Stimulated activated CD8-positive, alpha-beta memory T cell treated with anti-CD3 and anti-CD28 coated beads, Interleukin-7, amount 100 ng/mL, for 1 hour (primary cell): ENCODE measurements around the gene MAN2B2.
"Not testable (repeated sequence)": the region's sequence is repeated elsewhere in the genome, so short reads cannot be mapped to it uniquely, and the experiment has no call there.

Experiments
- DNase-seq, 2 donors: peaks; one replicate each; pipeline ENCODE4 v3.0.0-alpha.2; 2020; ENCODE audit warnings: low read depth in 2 of 2

MAN2B2 gene

DNA sequence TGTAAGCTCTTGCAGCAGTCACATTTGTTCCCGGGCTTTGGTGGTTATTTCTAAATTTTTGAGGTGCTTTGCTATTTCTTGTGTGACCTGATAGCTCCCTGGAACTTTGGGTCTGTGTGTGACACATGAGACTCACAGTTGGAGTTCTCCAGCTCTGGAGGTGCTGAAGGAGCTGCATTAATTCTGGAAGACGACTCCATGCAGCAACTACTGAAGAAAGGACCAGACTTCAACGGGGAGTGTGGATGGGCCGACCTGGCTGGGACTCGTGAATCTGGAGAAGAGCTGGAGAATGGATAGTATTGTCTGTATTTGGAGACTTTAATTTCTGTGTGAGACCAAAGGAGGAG, 67.0 kb downstream of the MAN2B2 start:
- no peak for DNase-seq

DNA sequence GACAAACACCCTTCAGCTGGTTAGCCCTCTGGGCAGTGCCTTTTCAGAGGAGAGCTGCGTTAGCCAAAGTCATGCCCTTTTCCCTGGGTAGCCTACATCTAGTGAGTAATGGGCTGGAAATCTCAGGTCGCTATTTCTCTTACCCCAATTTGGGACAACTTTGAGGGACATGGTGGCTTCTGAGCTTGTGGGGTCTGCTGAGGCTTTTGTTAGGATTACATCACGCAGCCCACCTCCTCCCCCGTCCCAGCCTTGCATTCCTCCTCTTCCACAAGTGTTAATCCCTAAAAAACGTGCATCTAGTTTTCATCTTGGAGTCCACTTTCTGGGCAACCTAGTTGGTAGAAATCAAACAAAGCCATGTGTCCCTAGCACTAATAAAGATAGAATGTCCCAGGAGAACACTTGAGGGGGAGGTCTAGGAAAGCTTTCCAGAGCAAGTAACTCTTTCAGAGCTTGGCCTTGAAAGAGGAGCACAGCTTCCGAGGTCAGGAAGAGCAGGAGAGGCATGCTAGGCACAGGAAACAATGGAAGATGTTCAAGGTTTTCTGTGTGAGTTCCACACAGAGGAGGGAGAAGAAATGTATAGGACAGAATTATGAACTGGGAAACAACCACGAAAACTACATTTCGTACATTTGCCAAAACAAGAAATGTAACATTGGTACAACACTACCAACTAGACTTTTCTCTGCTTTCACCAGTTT, 68.3 kb downstream of the MAN2B2 start:
- DNase-seq: no peak

DNA sequence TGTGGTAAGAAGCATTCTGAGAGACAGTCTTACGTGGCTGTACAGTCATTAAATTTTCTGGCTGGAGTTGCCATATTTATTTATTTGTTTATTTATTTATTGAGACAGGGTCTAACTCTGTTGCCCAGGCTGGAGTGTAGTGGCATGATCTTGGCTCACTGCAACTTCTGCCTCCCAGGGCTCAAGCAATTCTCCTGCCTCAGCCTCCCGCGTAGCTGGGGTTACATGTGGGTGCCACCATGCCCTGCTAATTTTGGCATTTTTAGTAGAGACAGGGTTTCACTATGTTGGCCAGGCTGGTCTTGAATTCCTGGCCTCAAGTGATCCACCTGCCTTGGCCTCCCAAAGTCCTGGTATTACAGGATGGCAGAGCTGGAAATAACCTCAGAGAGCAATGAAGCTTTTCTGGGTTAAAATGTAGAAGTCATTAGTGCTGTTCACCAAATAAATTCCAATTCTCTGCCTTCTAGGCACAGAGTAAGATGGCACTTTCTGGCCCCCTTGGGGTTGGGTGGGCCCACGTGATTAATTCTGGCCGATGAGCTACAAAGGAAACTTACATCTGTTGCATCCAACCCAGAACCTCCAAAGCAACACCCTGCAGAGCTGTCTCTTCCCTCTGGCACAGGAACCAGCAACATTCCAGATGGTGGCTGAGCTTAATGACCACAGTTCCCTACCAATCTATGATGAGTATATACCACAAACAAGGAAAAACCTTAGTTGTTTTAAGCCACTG, 70.0 kb downstream of the MAN2B2 start:
- no peak for DNase-seq

DNA sequence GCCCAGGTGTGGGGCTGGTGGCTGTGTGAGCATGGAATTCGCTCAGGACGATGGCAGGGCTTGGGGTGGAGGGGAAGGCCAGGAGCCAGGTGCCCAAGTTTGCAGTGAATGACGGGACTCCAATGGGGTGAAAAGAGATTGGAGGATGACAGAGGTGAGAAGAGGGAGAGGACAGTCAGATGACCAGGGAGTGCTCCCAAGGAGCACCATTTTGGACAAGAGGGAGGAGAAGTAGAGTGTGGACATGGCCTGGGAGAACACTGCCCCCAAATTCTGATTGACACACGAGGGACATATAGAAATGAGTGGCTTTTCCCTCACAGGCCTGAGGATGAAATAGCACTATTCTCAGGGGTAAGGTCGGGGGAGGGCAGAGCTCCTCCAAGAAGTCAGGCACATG, 72.2 kb downstream of the MAN2B2 start:
- no peak for DNase-seq

DNA sequence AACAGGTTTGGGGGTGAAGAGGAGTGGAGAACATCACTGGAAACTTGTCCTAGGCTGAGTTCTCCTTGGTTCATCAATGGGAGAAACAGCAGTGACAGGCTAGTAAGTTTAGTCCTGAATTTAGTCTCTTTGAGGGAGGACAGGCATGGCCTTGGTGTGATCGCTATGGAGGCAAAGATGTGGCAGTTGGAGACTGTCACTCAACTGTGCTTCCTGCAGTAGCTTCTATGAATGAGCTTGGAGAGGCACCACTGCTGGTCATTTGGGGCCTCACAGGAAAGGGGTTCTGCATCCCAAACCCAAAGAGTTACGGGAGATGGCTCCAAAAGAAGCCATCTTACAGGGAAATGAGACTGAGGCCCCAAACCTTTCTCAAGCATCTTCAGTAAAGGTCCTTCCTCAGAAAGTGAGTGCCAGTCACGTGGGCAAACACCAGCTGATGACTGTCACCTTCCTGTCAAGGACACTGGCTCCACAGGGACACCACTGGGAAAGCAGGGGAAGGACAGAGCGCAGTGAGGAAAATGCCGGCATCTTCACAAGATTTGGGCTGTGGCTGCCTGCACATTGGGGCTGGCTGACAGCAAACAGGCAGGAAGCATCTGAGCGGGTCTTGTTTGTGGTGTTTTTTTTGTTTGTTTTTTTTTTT, 72.7 kb downstream of the MAN2B2 start:
- no peak for DNase-seq

DNA sequence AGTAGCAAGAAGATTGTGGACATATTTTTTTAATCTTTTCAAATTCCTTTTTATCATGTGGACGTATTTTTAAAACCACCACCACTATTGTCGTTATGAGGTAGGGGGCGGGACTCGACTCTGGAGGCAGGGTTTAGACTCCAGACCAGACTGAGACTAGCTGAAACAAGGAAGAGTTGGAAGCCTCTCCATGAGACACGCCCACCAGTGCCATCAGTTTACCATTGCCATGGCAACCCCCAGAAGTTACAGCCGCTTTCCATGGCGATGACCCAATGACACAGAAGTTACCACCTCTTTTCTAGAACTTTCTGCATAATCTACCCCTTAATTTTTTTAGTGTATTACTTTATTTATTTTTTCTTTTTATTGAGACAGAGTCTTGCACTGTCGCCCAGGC, 74.2 kb downstream of the MAN2B2 start:
- DNase-seq: no peak

DNA sequence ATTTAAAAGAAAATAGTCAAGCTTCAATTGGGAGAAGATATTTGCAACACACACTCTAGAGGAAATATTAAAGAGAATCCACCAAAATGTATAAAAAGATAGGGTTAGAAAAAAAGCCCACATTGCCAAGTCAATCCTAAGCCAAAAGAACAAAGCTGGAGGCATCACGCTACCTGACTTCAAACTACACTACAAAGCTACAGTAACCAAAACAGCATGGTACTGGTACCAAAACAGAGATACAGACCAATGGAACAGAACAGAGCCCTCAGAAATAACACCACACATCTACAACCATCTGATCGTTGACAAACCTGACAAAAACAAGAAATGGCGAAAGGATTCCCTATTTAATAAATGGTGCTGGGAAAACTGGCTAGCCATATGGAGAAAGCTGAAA, 79.2 kb downstream of the MAN2B2 start:
- not testable (repeated sequence) for DNase-seq

DNA sequence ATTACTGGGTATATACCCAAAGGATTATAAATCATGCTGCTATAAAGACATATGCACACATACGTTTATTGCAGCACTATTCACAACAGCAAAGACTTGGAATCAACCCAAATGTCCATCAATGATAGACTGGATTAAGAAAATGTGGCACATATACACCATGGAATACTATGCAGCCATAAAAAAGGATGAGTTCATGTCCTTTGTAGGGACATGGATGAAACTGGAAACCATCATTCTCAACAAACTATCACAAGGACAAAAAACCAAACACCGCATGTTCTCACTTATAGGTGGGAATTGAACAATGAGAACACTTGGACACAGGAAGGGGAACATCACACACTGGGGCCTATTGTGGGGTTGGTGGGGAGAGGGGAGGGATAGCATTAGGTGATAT, 80.3 kb downstream of the MAN2B2 start:
- not testable (repeated sequence) for DNase-seq

DNA sequence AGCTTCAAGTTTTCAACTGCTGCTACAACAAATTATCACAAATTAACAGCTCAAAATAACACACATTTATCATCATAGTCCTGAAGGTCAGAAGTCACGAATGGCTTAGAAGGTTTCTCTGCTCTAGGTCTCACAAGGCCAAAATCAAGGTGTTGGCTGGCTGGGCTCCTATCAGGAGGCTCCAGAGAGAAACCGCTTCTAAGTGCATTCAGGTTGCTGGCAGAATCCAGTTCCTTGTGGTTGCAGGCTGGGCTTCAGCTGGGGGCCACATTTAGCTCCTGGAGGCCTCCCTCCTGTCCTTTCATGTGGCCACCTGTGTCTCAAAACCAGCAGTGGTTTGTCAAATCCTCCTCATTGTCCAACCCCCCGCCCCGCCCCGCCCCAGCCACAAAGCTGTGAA, 80.9 kb downstream of the MAN2B2 start:
- no peak for DNase-seq

DNA sequence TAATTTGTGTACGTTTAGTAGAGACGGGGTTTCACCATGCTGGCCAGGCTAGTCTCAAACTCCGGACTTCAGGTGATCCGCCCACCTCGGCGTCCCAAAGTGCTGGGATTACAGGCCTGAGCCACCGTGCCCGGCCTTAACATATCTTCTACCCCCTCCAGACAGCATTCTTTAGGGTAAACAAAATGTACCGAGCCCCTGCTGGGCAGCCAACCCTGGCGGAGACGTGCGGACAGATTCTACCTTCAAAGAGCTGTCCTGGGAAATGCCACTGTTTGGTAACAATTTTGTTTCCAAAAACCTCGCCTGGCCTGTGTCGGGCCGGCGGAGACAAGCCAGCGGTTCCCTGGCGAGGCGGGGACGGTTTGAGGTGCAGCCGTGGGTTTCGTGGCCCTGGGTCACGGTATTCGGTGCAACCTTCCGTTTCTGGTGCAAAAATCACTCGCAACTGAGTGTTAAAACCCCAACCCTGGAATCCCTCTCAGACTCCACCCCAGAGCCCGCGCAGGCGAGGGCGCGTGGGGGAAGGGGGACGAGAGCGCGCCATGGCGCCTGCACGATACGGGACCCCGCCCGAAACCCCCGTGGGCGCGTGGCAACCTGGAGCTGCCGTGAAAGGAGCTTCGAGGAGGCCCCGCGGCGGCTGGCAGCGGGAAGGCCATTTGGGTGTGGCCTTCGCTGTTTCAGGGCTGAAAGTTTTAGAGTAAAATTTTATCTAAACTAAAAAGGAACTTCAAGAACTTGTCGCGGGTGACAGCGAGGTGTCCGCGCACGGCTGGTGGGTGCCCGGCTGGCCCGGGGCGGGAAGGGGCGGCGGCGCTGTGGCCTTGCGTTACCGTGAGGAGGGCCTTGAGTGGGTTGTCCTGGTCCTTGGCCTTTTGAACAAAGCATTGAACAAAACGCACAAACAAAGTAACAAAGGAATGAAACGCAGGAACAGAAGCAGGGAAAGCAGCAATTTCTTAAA, 82.5 kb downstream of the MAN2B2 start:
- no peak for DNase-seq

DNA sequence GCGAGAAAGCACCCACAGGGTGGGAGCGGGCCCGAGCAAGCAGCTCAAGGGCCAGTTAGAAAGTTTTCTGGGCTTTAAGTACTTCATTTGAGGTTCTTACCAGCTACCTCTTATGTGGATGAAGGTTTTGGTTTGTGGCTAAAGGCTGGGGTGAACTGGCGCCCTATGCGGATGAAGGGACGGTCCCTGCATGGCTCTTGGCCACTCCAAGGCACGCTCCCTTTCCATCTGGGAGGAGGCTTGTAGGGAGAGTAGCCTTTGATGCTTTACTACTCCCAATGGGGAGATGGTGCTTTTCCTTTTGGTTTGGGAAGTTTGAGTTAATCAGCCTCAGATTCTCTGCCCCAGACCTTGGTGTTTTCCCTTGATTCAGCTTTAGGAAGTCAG, 83.2 kb downstream of the MAN2B2 start:
- no peak for DNase-seq

DNA sequence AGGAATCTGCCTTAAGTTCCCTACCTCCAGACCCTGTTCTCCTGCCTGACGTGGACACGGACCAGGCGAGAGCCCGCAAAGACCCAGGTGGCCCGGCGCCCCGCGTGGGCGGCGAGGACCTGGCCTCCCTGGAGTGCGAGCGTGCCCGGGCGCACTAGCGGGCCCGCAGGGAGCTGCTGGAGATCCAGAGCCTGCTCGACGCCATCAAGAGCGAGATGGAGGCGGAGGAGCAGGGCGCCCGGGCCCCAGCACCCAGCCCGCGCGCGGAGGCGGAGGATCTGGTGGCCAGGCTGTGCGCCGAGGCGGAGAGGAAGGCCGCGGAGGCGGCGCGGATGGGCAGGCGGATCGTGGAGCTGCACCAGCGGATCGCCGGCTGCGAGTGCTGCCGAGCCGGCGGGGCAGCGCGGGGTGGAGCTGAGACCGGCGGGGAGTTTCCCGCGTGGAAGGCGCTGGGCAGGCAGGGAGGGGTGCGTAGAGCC, 83.6 kb downstream of the MAN2B2 start:
- peak; percentile 24 to 25 for DNase-seq

DNA sequence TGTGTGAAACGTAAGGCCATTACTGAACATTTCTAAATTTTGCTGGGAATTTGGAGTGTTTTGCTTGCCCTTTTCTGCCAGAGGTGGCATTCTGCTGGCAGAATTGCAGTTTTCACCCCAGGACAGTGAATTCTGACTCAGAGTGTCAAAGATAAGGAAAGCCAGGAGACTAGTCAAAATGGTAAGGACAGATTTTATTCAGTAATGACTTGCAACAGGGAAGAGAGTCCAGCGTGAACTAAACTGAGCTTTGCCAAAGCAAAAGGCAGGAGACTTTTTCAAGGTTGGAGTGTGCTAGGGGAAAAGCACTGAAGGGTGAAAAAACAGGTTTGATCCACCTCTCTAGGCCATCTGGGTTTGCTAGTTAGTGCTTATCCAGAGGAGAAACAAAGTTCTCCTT, 84.9 kb downstream of the MAN2B2 start:
- no peak for DNase-seq

DNA sequence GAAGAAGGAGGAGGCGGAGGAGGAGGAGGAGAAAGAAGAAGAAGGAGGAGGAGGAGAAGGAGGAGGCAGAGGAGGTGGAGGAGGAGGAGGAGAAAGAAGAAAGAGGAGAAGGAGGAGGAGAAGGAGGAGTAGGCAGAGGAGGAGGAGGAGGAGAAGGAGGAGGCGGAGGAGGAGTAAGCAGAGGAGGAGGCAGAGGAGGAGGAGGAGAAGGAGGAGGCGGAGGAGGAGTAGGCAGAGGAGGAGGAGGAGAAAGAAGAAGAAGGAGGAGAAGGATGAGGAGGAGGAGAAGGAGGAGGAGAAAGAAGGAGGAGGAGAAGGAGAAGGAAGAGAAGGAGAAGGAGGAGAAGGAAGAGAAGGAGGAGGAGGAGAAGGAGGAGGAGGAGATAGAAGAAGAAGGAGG, 85.4 kb downstream of the MAN2B2 start:
- no peak for DNase-seq

DNA sequence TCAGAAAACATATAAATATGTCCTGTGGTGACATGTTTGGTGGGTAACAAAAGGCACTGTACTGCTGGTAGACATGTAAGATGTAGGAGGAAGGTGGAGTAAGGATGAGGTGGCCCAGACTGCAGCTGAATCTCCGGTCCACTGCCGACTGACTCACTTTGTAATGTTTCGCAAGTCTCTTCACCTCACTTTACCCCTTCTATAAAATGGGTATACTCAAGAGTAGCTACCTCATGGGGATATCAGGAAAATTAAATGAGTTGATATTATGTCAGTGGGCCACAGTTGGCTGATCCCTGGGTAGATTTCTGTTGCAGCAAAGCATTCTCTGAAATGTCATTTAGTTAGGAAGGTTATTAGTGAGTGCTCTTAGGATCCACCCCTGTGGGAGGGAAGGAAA, 87.6 kb downstream of the MAN2B2 start:
- no peak for DNase-seq

DNA sequence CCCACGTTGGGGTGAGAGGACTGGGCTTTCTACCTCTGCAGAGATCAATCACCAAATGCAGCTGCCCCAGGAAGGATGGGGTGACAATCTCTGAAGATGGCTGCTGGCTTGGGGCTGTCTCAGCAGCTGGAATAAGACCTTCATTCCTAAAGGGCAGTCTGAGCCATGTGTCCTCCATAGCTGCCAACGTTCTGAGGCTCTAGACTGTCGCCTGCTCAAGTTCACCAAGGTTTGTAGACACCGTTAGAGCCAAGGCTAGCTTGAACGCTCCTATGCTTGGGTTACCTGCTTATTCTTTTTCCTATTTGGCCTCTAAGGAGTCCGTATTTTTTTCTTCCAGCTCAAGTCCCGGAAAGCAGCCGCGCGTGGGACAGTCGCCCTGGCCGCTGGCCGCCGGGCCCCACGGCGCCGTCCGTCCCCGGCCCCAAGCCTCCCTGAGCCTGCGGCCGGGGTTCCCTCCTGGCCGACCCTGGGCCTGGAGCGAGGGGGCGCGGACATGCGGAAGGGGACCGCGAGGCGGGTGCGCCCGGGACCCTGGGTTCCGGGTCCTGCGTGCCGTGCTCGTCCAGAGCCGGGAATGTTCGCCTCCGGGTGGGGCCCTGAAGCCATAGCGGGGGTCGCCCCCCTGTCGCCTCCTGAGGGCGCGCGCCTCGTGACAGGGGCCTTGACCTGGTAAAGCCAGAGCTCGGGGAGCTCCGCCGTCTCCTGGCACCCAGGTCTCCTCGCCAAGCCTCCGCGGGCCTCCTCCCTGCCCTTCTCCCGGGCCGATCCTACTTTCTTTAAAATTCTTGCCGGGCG, 88.8 kb downstream of the MAN2B2 start:
- DNase-seq: no peak

DNA sequence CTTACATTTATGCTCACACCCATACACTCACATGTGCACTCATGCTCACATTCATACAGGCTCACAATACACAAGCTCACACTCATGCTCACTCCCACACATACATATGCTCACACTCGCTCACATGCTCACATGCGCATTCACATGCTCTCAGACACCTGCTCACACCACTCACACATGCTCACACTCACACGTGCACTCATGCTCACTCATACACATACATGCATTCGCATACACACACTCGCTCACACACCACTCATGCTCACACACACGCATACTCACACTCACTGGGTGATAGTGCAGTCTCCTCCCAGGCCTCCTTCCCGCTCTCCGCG, 90.3 kb downstream of the MAN2B2 start:
- no peak for DNase-seq

DNA sequence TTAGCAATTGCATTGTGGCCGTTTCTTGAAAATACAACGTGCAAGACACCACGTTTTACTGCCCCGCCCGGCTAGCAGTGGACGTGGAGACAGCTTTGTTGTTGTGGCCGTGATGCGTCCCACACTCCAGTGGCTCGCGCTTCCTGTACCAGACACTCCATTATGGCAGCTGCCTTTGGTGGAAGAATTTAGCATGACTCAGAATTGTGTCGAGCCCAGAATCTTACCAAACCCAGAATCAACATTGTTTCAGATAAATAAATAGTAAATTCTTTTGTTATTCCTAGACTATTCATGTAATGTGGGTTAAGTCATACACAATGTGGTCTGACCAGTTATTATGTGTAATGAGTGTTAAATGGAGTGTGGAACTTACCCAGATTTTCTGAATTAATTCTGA, 93.4 kb downstream of the MAN2B2 start:
- no peak for DNase-seq

DNA sequence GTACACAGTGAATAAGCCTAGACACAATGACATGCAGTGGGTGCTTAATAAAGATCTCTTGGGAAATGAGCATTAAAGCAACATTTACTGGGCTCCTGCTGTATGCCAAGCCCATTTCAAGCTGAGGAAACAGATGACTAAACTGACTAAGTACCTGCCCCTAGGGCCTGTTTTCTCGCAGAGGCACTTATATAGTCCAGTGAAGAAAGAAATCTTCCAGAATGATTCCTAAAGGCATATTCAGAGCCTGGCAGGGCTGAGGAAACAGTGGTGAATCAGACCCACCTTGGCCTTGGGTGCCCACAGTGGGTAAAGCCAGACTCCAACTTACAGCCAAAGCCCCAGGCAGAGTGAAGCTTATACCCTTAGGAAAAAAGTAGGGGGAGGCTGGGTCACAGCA, 96.7 kb downstream of the MAN2B2 start:
- DNase-seq: no peak

DNA sequence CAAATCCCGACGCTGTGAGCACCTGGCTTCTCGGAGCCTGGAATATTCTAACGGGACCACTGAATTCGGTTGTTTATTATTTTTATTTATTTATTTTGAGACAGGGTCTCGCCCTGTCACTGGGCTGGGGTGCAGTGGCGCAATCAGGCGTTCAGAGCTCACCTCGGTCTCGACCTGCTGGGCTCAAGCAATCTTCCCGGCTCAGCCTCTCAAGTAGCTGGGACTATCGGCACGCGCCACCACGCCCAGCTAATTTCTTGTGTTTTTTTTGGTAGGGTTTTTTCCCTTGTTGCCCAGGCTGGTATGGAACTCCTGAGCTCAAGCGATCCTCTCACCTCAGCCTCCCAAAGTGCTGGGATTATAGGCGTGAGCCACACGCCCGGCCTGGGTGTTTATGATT, 97.1 kb downstream of the MAN2B2 start:
- no peak for DNase-seq

DNA sequence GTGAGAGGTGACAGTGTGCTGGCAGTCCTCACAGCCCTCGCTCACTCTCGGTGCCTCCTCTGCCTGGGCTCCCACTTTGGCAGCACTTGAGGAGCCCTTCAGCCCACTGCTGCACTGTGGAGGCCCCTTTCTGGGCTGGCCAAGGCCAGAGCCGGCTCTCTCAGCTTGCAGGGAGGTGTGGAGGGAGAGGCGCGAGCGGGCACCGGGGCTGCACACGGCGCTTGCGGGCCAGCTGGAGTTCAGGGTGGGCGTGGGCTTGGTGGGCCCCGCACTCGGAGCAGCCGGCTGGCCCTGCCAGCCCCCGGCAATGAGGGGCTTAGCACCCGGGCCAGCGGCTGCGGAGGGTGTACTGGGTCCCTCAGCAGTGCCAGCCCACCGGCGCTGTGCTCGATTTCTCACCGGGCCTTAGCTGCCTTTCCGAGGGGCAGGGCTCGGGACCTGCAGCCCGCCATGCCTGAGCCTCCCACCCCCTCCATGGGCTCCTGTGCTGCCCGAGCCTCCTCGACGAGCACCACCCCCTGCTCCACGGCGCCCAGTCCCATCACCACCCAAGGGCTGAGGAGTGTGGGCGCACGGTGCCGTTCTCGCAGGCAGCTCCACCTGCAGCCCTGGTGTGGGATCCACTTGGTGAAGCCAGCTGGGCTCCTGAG, 97.7 kb downstream of the MAN2B2 start:
- not testable (repeated sequence) for DNase-seq
